ENCODE data around the gene COL8A1.
"Not testable (repeated sequence)": the region's sequence is repeated elsewhere in the genome, so short reads cannot be mapped to it uniquely, and the experiment has no call there.

COL8A1 gene

DNA sequence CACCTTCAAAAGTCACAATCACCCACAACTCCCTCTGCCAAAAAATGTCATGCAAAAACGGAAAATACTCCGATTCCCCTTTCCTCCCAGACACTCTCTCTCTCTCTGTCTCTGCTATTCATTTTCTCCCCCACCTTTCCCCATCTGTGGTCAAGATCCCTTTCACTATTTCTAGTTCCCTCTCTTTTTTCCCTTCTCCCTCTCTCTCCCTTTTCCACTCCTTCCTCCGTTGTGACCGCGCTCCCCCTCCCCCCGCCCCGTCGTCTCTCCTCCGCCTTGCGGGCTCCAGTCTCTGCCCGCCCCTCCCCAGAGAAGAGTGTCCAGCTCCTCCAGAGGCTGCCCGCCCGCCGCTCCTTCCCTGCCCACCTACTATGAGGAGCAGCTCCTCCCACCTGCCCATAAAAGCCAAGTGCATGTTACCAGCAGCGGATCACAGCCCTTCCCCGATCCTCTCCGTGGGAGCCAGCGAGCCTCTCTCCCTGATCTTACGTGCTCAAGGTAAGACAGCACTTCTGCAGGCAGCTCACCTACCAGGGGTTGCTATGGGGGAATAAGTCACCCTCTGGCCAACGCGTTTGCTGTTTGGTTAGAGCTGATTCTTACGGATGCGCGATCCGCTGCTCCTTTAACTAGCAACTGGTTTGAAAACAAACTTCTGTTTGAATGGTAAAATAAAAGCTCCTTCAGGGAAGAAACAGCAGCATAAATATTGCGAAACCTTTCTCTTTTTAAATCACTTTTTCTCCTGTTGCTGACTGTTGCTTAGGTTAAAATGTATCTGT, at the start of gene COL8A1:
Gene COL8A1, plus strand, starts transcription at position 428 of the 782 bp plus-strand sequence. CDS start 152,089 bp downstream, outside the sequence.
- no peak for DNase-seq

DNA sequence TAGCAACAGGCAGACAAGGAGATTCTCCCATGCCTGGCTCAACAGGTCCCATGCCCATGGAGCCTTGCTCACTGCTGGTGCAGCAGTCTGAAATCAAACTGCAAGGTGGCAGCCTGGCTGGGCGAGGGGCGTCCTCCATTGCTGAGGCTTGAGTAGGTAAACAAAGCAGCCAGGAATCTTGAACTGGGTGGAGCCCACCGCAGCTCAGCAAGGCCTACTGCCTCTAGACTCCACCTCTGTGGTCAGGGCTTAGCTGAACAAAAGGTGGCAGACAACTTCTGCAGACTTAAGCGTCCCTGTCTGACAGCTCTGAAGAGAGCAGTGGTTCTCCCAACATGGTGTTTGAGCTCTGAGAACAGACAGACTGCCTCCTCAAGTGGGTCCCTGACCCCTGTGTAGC, 49.2 kb upstream of the COL8A1 start:
- DNase-seq, result not testable (repeated sequence)

DNA sequence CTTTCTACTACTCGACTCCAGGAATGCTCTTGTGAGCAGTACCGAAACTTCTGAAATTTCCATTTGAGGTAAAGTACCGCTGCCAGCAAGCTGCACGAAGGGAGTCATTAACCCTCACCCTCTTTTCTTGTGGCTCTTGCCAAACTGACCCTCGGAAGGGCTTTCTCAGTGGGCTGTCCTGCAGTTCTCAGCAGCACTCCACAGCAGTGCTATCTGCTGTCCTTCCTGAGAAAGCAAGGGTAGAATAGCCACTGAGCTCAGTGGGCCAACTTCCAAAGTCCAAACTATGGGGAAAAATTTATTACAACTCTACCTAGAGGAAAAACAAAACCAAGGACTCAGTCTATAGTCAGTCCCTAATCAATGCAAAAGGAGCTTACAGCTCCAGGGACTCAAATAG, 38.5 kb upstream of the COL8A1 start:
- no peak for DNase-seq

DNA sequence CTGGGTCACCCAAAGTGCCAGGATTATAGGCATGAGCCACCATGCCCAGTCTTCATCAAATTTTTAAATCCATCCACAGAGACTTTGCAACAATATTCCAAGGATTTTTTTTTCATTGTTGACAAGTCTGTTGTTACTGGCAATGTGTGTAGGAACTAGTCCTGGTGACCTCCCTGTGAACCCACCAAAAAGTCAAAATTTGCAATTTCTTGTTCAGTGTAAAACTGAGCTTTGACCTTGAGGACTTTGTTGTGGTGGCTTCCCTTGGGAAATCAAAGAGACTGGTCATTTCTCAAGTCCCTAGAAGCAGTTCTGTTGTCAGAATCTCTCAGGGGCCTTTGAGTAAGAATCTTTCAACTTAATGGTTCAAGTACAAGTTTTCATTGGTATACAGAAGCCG, 36.9 kb upstream of the COL8A1 start:
- no peak for DNase-seq

DNA sequence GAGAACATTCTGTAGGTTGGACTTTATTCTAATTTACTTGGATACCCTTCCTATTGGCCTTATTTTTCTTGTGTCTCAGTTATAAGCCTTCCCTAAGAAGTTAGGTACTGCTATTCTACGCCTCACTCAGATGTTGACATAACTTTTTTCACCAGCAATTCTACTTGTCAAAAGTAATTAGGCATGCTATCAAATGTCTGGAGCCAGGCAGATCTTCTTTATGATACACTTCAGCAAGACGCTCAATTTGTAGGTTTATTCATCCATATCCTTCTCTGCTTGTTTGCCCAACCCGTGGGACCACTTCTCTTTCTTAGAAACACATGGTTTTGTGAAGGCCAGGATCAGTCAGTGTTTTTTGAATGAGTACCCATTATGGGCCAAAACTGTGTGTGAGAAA, 36.2 kb upstream of the COL8A1 start:
- DNase-seq, result no peak

DNA sequence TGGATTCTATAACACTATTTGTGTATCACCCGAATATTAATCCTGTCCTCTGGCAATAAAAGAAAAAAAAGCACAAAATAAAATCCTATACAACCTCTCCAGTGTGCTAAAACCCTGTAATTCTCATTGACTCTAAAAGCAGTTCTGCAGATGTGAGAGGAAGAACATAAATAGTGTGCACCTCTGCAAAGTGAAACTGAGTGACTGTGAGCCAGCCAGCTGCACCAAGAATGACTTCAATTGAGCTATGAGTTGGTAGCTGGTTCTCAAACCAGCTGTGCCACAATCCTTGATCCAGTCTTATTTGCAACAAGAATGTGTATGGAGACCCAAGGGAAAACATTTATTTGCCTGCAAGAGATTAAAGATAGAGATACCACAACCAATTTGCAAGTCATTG, 31.2 kb upstream of the COL8A1 start:
- DNase-seq, result no peak

DNA sequence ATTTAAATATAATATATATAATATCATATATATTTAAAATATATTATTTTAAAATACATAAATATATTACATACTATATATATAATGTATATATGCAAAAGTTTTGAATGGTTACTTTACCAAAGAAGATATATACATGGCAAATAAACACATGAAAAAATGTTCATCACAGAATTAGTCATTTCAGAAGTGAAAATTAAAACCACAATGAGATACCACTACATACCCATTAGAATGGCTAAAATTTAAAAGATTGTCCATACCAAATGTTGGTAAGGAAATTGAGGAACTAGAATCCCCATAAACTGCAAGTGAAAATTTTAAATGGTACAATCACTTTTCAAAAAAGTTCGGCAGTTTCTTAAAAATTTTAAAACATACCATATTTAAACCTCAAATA, 23.6 kb upstream of the COL8A1 start:
- no peak for DNase-seq

DNA sequence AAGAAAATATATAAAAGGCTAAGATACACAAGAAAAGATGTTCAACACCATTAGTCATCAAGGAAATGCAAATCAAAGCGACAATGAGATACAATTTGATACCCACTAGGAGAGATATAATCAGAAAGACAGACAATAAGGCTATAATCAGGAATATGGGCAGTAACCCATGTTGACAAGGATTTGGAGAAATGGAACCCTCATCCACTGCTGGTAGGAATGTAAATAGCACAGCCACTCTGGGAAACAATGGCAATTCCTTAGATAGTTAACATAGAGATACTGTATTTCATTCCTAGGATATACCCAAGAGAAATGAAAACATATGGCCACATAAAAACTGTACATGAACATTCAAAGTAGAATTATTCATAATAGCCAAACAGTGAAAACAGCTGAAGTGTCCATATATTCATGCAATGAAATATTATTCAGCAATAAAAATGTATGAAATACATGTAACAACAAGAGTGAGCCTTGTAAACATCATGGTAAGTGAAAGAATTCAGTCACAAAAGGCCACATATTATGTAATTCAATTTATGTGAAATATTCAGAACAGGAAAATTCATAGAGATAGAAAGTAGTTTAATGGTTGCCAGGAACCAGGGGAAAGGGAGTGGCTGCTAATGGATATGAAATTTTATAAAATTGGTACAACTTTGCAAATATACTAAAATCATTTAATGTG, 18.2 kb upstream of the COL8A1 start:
- DNase-seq, result no peak

DNA sequence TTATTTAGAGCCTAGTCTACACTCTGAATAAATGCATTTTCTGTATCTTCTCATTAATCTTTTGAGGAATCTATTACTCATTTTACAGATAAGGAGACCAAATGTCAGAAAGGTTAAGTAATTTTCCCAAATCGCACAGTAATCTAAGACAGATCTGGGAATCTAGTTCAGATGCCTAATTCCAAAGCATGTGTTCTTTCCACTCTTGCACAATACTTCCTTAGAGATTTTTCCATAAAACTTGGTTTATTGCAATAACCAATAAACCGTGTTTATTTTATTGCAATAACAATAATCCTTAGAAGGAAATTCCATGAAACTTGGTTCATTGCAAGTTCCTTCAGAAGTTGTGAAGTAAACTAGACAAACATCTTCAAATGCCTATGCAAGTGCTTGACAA, 17.4 kb upstream of the COL8A1 start:
- no peak for DNase-seq

DNA sequence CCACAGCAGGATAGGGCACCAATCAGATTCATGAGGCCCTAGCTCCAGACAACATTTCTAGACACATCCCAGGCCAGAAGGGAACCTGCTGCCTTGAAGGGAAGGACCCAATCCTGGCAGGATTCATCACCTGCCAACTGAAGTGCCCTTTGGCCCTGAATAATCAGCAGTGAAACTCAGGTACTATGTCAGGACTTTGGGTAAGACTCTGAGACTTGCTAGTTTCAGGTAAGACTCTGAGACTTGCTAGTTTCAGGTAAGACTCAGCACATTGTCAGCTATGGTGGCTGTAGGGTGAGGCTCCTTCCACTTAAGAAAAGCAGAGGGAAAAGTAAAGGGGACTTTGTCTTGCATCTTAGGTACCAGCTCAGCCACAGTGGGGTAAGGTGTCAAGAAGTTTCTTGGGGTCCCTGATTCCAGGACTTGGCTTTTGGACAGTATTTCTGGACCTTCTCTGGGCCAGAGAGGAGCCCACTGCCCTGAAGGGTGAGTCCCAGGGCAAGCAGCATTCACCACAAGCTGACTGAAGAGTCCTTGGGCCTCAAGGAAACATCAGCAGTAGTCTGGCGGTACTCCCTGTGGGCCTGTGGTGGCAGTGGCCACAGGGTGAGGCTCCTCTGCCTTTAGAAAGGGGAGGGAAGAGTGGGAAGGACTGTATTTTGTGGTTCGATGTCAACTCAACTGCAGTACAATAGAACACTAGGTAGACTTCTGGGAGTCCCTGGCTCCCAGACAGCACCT, 13.7 kb upstream of the COL8A1 start:
- no peak for DNase-seq

DNA sequence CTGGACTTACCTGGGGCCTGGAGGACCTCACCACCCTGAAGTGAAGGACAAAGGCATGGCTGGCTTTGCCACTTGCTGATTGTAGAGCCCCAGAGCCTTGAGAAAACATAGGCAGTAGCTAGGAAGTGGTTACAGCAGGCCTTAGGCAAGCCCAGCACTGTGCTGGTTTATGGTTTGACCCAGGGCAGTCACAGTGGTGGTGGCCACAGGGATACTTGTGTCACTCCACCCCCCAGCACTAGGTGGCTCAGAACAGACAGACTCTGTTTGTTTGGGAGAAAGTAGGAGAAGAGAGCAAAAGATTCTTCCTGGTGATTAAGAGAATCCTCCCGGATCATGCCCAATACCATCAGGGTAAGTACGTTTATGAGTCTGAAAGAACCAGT, 13.2 kb upstream of the COL8A1 start:
- no peak for DNase-seq

DNA sequence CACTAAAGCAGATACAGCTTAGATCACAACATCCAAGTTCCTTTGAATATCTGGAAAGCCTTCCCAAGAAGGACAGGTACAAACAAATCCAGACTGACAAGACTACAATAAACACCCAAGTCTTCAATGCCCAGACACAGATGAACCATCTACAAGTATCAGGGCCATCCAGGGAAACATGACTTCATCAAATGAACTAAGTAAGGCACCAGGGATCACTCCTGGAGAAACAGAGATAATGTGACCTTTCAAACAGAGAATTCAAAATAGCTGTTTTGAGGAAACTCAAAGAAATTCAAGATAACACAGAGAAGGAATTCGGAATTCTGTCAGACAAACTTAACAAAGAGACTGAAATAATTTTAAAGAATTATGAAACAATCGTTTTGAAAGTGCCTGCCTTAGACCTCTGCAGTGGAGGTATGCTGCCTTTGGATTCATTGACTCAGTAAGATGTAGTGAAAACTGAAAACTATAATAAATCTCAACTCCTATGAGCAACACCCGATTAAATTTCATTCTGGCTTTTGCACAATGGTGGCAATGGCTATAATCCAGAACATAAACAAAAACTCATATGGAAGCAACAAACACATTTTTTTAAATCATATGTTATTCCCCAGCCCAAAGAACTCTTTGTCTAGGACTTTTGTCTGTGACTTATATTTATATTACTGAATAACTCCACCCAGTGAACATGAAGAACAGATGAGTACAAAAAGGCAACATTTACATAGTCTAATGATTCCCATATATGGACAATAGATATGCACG, 12.6 kb upstream of the COL8A1 start:
- DNase-seq, result no peak

DNA sequence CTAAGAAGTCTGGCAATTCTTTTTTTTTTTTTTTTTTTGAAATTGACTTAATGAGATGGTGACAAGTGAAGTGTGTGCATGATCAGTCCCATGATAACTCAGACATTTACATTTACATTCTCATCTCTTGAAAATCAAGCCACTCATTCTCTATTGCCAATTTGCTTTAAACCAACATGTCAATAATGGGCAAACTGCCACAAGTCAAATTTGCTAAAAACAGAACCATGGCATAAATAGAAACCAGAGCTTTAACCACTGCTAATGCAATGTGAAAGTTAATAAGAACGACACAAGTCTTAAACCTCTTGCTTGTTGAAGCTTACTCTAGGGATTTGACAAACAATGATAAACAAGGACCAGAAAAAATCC, 12.0 kb upstream of the COL8A1 start:
- no peak for DNase-seq

DNA sequence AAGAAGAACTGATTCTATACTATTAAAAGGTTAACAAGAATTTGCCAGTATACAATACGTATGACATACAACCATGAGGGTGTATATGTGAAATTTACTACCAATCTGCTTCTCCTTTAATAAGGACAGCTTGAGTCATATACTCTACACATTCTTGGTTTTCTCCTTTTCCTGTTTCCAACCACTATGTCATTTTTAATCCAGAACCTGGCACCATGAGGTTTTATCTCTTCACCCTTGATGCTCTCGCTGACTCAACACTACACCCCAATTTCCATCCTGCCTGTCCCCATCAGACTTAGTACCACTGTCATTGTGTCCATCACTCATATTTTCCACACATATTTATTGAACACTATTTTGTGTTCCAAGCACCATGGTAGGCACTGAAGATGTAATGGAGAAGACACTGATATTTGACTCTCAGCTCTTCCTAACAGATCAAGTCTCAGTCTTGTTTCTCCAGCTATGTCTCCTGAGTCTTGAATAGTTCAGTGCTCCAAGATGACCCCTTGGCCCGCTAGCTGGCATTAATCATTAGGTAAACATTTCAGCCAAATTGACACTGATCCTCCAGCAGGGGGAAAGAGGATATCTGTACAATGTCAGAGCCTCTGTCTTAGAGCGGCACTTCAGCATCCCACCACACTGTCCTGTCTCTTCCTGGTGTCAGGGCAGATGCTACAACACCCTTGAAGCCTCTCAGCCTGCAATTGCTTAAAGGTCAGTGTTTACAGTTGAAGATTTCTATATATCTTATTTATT, 11.2 kb upstream of the COL8A1 start:
- no peak for DNase-seq

DNA sequence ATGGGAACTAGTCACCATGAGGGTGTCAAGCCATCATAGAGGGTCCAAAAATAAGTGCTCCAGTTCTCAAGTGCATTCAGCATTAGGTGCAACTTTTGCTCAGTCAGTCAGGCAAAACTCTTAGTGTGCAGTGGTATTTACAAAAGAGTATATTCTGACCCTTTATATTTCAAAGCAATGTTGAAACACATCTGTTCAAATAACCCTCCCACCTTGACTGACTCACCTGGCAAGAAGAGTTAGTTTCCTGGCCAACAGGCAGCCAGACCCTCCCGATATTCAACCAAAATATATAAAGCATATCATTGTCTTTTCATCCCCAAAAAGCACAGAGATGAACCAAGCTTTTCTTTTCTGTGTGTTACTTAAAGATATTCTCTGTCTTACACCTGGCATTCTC, 7.6 kb upstream of the COL8A1 start:
- DNase-seq, result no peak

DNA sequence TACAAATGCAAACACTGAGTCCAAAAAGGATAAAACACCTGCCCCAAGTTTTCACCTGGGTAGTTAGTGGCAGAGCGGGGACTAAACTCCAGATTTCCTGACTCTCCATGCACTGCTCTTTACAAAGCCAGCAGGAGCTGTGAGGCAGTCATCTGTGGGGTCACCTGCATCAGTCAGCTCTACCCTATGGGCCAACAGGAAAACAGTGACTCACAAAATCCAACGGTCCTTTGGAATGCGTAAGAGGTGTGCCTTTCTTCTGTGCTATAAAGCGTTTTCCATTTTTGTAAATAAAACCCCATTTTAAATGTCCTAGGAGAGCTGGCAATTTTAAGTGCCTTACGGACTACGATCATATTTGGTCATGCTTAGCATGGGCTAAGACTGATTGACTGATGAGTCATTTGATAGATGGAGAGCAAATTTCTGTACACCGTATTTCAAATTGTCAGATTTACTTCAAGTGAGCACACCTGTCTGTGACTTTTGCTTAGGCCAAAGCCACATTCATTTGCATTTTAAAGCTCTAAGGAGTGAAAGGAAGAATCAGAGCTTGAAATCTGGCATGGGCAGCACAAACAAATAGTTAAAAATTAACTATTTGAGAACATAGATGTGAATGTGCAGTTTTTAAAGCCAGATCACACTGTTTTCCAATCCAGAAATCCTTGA, 4.4 kb upstream of the COL8A1 start:
- no peak for DNase-seq

DNA sequence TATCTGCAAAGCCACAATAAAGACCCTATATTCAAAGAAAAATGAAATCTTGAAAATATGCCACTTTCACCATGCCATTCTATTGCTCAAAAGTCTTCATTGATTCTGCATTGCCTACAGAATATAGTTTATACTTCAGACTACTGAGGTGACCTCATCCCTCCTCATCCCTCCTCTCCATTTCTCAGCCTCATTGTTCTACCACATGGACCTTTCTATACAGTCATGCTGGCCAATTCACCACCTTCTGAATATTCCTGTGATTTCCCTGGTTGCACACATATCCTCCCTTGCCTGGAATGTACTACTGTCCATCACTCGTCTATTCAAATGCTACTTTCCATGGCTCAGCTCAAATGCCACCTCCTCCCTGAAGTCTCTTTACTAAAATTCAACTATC, 3.5 kb upstream of the COL8A1 start:
- no peak for DNase-seq

DNA sequence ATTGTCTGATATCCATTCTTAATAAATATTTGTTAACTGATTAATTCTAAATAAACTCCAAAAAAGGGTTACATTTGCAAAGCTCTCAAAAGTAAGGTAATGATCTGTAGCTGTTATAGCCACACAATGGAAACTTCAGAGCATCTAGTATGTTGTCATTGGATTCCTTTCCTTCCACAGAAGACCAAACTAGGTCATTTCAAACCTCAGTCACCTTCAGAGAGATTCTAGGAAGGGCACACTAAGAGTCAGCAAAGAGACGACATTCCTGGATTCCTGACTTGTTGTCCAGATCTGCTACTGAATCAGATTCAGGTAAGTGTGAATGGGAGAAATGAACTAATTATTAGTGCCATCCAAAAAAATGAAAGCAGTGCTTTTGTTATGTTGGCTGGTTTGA, 3.0 kb upstream of the COL8A1 start:
- DNase-seq, result no peak

DNA sequence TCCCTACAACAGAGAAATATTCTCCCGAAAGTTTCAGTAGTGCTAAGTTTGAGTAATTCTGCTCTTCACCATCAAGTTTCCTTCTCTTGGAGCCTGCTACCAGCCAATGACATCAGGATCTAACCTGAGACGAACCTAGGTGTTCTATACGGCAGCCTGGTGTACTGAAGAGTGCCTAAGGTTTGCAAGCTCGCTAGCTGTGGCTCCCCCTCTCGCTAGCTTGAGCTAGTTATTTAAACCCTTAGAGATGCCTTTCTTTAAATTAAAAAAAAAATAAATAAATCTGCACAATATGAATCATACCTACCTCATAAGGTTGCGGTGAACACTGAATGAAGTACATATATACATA, 1.4 kb upstream of the COL8A1 start:
- DNase-seq, result no peak

DNA sequence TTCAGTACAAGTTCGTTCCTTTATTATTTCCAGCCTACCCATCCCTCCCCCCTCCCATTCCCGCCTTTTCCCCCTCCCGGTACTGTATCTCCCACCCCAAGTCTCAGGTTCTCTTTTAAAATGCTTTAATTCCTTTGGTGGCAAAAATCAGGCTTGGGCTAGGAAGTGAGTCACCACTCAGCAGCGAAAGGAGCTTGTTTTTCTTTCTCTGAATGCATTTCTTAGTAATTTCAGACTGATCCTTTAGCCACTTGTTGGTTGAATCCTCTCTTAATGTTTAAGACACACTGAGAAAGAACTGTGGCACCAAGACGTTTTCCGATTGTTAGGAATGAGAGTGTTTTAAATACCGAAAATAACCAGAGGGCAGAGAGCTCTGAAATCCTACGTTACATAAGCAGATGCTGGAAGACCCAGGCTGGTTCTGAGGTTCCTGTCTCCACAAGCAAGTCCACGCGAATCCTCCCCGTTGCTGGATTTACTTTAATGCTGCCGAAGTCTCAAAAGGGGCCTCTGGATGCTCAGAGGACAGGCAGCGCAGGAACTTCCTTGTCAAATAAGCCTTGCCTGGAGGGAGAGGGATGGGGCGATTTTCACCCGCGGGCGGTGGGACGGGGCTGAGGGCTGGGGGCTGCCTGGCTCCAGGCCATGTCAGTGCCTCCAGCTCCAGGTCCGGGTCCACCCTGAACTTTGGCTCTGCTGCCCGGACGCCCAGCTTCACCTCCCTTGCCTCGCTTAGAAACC, 854 bp upstream of the COL8A1 start:
- no peak for DNase-seq

DNA sequence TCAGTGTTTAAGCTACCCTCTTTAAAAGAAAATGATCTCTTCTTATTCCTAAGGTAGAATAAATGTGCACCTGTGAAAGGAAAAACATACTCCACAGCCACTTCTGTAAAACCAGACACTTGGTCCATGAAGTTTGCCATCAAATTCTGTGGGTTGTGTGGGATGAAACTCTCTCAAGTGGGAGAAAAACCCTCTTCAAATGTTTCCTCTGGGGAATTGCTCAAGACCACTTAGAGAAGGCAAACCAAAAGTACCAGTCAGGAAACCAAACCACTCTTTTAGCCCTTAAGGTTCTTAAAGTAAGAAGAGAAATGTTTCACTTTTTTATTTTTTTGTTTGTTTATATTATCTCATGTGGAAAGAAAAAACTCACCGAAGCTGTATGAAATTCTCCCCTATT, 1.2 kb downstream of the COL8A1 start:
- DNase-seq, result no peak

Data from NCI-H1092 treated with DMSO at 0.1 percent for 48 hours (cell line).